GM12878 (cell line): ENCODE data around the gene KRR1. TPM values are rescaled to one million over a fixed set of nuclear protein-coding genes. Genes with fewer than 3 reads are reported as not detected.

ENCODE experiments used
- ATAC-seq: fragments of 200-7000 bp; cut with Tn5 transposase; 3 replicates; pipeline ENCODE4 v1.9.1; 2020; ENCODE audit warnings: mild to moderate bottlenecking, moderate library complexity
- BruUV-seq: library from RNA; stranded (reverse); fragments of 400-500 nt; replicated peaks from 2 replicates; lab custom pipeline; 2021; lab: Mats Ljungman, UMichigan
- CTCF ChIA-PET: fragments of 300-600 bp; sonication (Branson Sonifier 250); formaldehyde crosslinking; extraction: SDS; loops from one replicate; lab custom pipeline; 2021; ENCODE audit warnings: inconsistent platforms; lab: Yijun Ruan, JAX
- POLR2A ChIA-PET: fragments of 350-600 bp; formaldehyde crosslinking; extraction: SDS; loops from one replicate; lab custom pipeline; 2021; ENCODE audit warnings: inconsistent platforms; lab: Charles Lee
- RAD21 ChIA-PET: fragments of 300-600 bp; sonication (Branson Sonifier 250); formaldehyde crosslinking; loops from one replicate; lab custom pipeline; 2023; ENCODE audit warnings: antibody characterized with exemption; ENCODE audit not compliant: unreplicated experiment; lab: Charles Lee
- SMC1A ChIA-PET: fragments of 300-600 bp; sonication (Branson Sonifier 250); formaldehyde crosslinking; loops from one replicate; lab custom pipeline; 2023; ENCODE audit not compliant: unreplicated experiment, uncharacterized antibody; lab: Charles Lee
- DNase-seq: peaks from one replicate; pipeline ENCODE4 v3.0.0-alpha.2; 2011; ENCODE audit warnings: low read depth, low spot score
- FAIRE-seq: peaks from 3 replicates; lab custom pipeline; 2011; peaks lifted over from hg19 to GRCh38; lab: Jason Lieb, UNC
- H2AFZ ChIP-seq: 2 replicates; pipeline ENCODE4 v1.6.0; 2011; ENCODE audit warnings: low read depth, low read length, control low read depth; ENCODE audit not compliant: control insufficient read depth
- H3K27ac ChIP-seq: 2 replicates; pipeline ENCODE4 v1.5.1; 2011; ENCODE audit warnings: control low read depth; ENCODE audit not compliant: control insufficient read depth, insufficient read depth
- H3K27me3 ChIP-seq, 2 experiments: replicated peaks in 1 of 2; 2 replicates each; pipeline versions ENCODE4 v1.6.0 to v1.6.1; 2011; ENCODE audit warnings: low read length in 1 of 2; ENCODE audit not compliant: control insufficient read depth in 2 of 2, insufficient read depth in 2 of 2
- H3K36me3 ChIP-seq, 2 experiments: 2 replicates each; pipeline ENCODE4 v1.5.1; 2011; ENCODE audit warnings: low read length in 1 of 2; ENCODE audit not compliant: control insufficient read depth in 2 of 2, insufficient read depth in 2 of 2
- H3K4me1 ChIP-seq: 2 replicates; pipeline ENCODE4 v1.6.1; 2011; ENCODE audit warnings: mild to moderate bottlenecking, low read length, moderate library complexity, mixed read lengths; ENCODE audit not compliant: control insufficient read depth, insufficient read depth
- H3K4me2 ChIP-seq: 2 replicates; pipeline ENCODE4 v1.6.0; 2011; ENCODE audit warnings: control low read depth; ENCODE audit not compliant: control insufficient read depth, insufficient read depth
- H3K4me3 ChIP-seq: fragments of 200-600 bp; sonication (generic); 2 replicates; pipeline ENCODE4 v1.5.1; 2016
- H3K79me2 ChIP-seq: 2 replicates; pipeline ENCODE4 v1.6.0; 2011; ENCODE audit warnings: low read length; ENCODE audit not compliant: control insufficient read depth, insufficient read depth
- H3K9ac ChIP-seq: 2 replicates; pipeline ENCODE4 v1.8.0; 2011; ENCODE audit warnings: low read length, control low read depth, mixed read lengths; ENCODE audit not compliant: control insufficient read depth, insufficient read depth
- H3K9me3 ChIP-seq: replicated peaks from 3 replicates; pipeline ENCODE4 v1.5.1; 2011; ENCODE audit warnings: mild to moderate bottlenecking, low read length; ENCODE audit not compliant: control insufficient read depth, insufficient read depth
- H4K20me1 ChIP-seq: 2 replicates; pipeline ENCODE4 v1.6.0; 2011; ENCODE audit not compliant: control insufficient read depth, insufficient read depth
- CREM ChIP-seq: IDR thresholded peaks from 2 replicates; pipeline ENCODE4 v1.6.1; 2014; ENCODE audit warnings: antibody characterized with exemption, low read depth
- FOXM1 ChIP-seq: IDR thresholded peaks from 2 replicates; pipeline ENCODE4 v1.6.1; 2012; ENCODE audit warnings: low read depth, mild to moderate bottlenecking, inconsistent platforms, low read length, moderate library complexity
- HCFC1 ChIP-seq: fragments of 150-350 bp; IDR thresholded peaks from 2 replicates; pipeline ENCODE4 v1.6.1; 2014; ENCODE audit warnings: low read length
- IKZF2 ChIP-seq, 2 experiments: fragments of 450-650 bp; IDR thresholded peaks; 2 replicates each; pipeline ENCODE4 v1.6.1; 2017; ENCODE audit warnings: mild to moderate bottlenecking in 2 of 2, moderate library complexity in 2 of 2
- JUNB ChIP-seq: IDR thresholded peaks from 2 replicates; pipeline ENCODE4 v1.6.1; 2016; ENCODE audit warnings: antibody characterized with exemption, mild to moderate bottlenecking
- PAX8 ChIP-seq: fragments of 450-650 bp; IDR thresholded peaks from 2 replicates; pipeline ENCODE4 v1.6.1; 2017; ENCODE audit warnings: mild to moderate bottlenecking, moderate library complexity
- RELA ChIP-seq: fragments of 450-650 bp; IDR thresholded peaks from 2 replicates; pipeline ENCODE4 v1.8.0; 2014; ENCODE audit warnings: borderline replicate concordance; ENCODE audit not compliant: partially characterized antibody
- SMC3 ChIP-seq: IDR thresholded peaks from 2 replicates; pipeline ENCODE4 v1.6.1; 2011; ENCODE audit warnings: low read length, improper control_type of control experiment, borderline replicate concordance
- SP1 ChIP-seq: IDR thresholded peaks from one replicate; pipeline ENCODE4 v1.6.1; 2011; ENCODE audit warnings: low read depth, low read length
- TBL1XR1 ChIP-seq: IDR thresholded peaks from 2 replicates; pipeline ENCODE4 v1.6.1; 2012; ENCODE audit warnings: low read depth, low read length, improper control_type of control experiment
- TCF3 ChIP-seq: IDR thresholded peaks from 2 replicates; pipeline ENCODE4 v1.6.1; 2012; ENCODE audit warnings: low read depth, mild to moderate bottlenecking, low read length, borderline replicate concordance; ENCODE audit not compliant: insufficient read depth
- ZNF217 ChIP-seq: fragments of 450-650 bp; IDR thresholded peaks from 2 replicates; pipeline ENCODE4 v1.6.1; 2017; ENCODE audit warnings: antibody characterized with exemption, mild to moderate bottlenecking
- ZSCAN29 ChIP-seq: fragments of 450-650 bp; IDR thresholded peaks from 2 replicates; pipeline ENCODE4 v1.6.1; 2017; ENCODE audit warnings: mild to moderate bottlenecking, moderate library complexity
- WGBS: methylation state at CpG from one replicate; pipeline ENCODE4 v1.1.6; 2016; ENCODE audit warnings: low lambda C conversion rate; ENCODE audit not compliant: insufficient replicate concordance, insufficient coverage; ENCODE audit errors: missing lambda C conversion rate; 5-methylcytosine and 5-hydroxymethylcytosine counted together
- in situ Hi-C: fragments of 300-500 bp; cut with MboI; formaldehyde crosslinking; loops from 9 replicates; pipeline ENCODE4 v1.14.3; 2018; ENCODE audit warnings: mixed read lengths
- intact Hi-C: fragments of 100-400 bp; cut with micrococcal nuclease; formaldehyde crosslinking; loops from one replicate; pipeline ENCODE4 v1.14.2; 2022; ENCODE audit not compliant: unreplicated experiment
- polyA plus RNA-seq, 11 experiments: library from polyadenylated mRNA; depleted of rRNA in 4 of 11; unstranded in 6 of 11; stranded (reverse) in 5 of 11; fragments of >200 nt; fragmentation: Nextera tagmentation in 4 of 11; fragmentation: Illumina TruSeq in 1 of 11; extraction: Ambion mirVana in 4 of 11; extraction: Trizol in 1 of 11; gene quantifications; 1 replicate in 1 of 11; 2 replicates in 10 of 11; pipeline versions ENCODE4 v1.2.1 to v1.2.3, GENCODE V29; 2011 to 2016; ENCODE audit warnings: inconsistent platforms in 2 of 11, missing spikeins in 2 of 11, low read depth in 1 of 11
- total RNA-seq, 4 experiments: library from RNA; depleted of rRNA in 3 of 4; stranded (reverse); fragments of >200 nt in 3 of 4; fragmentation: Illumina TruSeq in 1 of 4; extraction: Trizol in 1 of 4; gene quantifications; 2 replicates each; pipeline versions ENCODE4 v1.2.1 to v1.2.3, GENCODE V29; 2013 to 2021
- TF ChIP-seq, protein P1 (sequence below): fragments of 450-650 bp; formaldehyde crosslinking; IDR thresholded peaks from 2 replicates; pipeline ENCODE4 v1.5.0; 2022; ENCODE audit warnings: mild to moderate bottlenecking, missing genetic modification characterization
- TF ChIP-seq, protein P2 (sequence below): IDR thresholded peaks from 2 replicates; pipeline ENCODE4 v1.6.1; 2012; ENCODE audit warnings: low read depth, low read length, improper control_type of control experiment
- TF ChIP-seq, protein P3 (sequence below): IDR thresholded peaks from 2 replicates; pipeline ENCODE4 v1.6.1; 2011; ENCODE audit warnings: borderline replicate concordance, low read depth, mild to moderate bottlenecking, moderate library complexity, mixed read lengths, low read length; ENCODE audit not compliant: insufficient read depth; ENCODE audit errors: extremely low read length

The KRR1 gene
- total and polyA plus RNA-seq, 10 of the 15 experiments (the other 5 are each of a cell fraction or from before 2014, with no cell fraction given): 29.6 to 103 (median 75.3) TPM

DNA sequence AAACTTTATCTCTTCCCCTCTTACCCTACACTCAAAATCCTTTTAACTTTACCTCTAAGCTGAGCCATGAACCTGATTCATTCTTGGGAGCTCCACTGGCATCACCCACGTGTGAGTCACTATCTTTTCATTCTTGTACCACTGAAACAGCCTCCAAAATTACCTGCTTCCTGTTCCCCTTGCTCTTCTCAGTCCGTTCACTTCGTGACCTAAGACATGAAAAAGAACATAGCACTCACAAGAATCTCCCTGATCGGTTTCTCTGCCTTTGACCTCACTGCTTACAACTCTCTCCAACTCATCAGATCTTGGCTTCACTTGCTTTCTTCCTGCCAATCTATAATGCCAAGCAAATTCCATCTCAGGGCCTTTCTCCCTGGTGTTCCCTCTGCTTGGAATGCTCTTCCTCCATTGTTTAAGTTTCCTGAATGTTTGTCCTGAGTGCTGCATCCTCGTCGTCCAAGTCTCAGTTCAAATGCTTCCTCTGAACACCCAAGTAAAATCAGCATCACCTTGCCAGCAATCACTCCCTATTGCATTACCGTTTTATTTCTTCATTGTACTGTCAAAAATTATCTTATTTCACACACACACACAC lies 21.7 kb downstream of the KRR1 start:
- SMC1A ChIA-PET: interaction anchor here (1.5 kb wide), 1 partner anchor 543 kb away, joined by 3 read pairs; no protein-coding TSS in a partner anchor
- no TSS peak for BruUV-seq
- H3K4me2 ChIP-seq: no peak overlapping the region
- no peak overlapping the region; the same call in 1 of the 2 replicates for H3K4me3 ChIP-seq
- no peak overlapping the region for H2AFZ ChIP-seq
- intact Hi-C loops (loop anchor here (1.0 kb wide), 1 partner anchor 52 kb away; no protein-coding TSS in a partner anchor), in situ Hi-C loops (loop anchor here (25.0 kb wide), 1 partner anchor 802 kb away; no protein-coding TSS in a partner anchor)
- peaks cover 3% of the 10 kb centered on the region; the same call in 1 of the 2 replicates for H3K79me2 ChIP-seq
- FAIRE-seq: peak; percentile 35
- no peak overlapping the region for H3K27ac ChIP-seq
- no peak overlapping the region for H3K9ac ChIP-seq
- H3K9me3 ChIP-seq: no peaks in the 10 kb centered on the region
- ATAC-seq: peak; percentile 76
- POLR2A ChIA-PET: no interaction called here
- no peaks in the 10 kb centered on the region for H3K4me1 ChIP-seq
- no peaks in the 10 kb centered on the region for H4K20me1 ChIP-seq
- RAD21 ChIA-PET: interaction anchor here (1.4 to 2.0 kb wide), 2 partner anchors 94 to 857 kb away, joined by 3 to 4 read pairs; no protein-coding TSS in a partner anchor
- H3K36me3 ChIP-seq: peaks cover 0 to 3% of the 10 kb centered on the region in 2 experiments; a peak in 1 of 4 replicates
- no peaks in the 10 kb centered on the region for H3K27me3 ChIP-seq
- WGBS: 43% methylated on average over 7 of the region's 7 CpGs
- DNase-seq: no peak
- CTCF ChIA-PET: interaction anchor here (0.8 to 11.0 kb wide), 4 partner anchors 10 to 52 kb away, joined by 3 to 235 read pairs (median 4); no protein-coding TSS in a partner anchor
- TF ChIP-seq SMC3: no peak
- peak; percentile 30; the same call in 1 of the 2 replicates for TF ChIP-seq FOXM1
- no peak for TF ChIP-seq SP1
- no peak for TF ChIP-seq HCFC1
- TF ChIP-seq, protein P1, sequence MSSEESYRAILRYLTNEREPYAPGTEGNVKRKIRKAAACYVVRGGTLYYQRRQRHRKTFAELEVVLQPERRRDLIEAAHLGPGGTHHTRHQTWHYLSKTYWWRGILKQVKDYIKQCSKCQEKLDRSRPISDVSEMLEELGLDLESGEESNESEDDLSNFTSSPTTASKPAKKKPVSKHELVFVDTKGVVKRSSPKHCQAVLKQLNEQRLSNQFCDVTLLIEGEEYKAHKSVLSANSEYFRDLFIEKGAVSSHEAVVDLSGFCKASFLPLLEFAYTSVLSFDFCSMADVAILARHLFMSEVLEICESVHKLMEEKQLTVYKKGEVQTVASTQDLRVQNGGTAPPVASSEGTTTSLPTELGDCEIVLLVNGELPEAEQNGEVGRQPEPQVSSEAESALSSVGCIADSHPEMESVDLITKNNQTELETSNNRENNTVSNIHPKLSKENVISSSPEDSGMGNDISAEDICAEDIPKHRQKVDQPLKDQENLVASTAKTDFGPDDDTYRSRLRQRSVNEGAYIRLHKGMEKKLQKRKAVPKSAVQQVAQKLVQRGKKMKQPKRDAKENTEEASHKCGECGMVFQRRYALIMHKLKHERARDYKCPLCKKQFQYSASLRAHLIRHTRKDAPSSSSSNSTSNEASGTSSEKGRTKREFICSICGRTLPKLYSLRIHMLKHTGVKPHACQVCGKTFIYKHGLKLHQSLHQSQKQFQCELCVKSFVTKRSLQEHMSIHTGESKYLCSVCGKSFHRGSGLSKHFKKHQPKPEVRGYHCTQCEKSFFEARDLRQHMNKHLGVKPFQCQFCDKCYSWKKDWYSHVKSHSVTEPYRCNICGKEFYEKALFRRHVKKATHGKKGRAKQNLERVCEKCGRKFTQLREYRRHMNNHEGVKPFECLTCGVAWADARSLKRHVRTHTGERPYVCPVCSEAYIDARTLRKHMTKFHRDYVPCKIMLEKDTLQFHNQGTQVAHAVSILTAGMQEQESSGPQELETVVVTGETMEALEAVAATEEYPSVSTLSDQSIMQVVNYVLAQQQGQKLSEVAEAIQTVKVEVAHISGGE (CRISPR knock-in tag): no peak
- TF ChIP-seq ZNF217: no peak
- TF ChIP-seq IKZF2 (IDR thresholded peaks at IDR 0.05): peak in 1 of 2 experiments; percentile 23; a peak in 1 of 4 replicates
- no peak for TF ChIP-seq JUNB
- TF ChIP-seq TCF3: no peak
- TF ChIP-seq, protein P2, sequence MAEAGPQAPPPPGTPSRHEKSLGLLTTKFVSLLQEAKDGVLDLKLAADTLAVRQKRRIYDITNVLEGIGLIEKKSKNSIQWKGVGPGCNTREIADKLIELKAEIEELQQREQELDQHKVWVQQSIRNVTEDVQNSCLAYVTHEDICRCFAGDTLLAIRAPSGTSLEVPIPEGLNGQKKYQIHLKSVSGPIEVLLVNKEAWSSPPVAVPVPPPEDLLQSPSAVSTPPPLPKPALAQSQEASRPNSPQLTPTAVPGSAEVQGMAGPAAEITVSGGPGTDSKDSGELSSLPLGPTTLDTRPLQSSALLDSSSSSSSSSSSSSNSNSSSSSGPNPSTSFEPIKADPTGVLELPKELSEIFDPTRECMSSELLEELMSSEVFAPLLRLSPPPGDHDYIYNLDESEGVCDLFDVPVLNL: no peak
- TF ChIP-seq TBL1XR1: no peak
- TF ChIP-seq ZSCAN29: no peak
- TF ChIP-seq RELA: no peak
- TF ChIP-seq CREM: 0 out of 2 replicates have a peak, but pooled peaks have one; percentile 26
- no peak for TF ChIP-seq PAX8
- TF ChIP-seq, protein P3, sequence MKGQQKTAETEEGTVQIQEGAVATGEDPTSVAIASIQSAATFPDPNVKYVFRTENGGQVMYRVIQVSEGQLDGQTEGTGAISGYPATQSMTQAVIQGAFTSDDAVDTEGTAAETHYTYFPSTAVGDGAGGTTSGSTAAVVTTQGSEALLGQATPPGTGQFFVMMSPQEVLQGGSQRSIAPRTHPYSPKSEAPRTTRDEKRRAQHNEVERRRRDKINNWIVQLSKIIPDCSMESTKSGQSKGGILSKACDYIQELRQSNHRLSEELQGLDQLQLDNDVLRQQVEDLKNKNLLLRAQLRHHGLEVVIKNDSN: no peak
